ENCODE data around the gene RNF167.

DNA sequence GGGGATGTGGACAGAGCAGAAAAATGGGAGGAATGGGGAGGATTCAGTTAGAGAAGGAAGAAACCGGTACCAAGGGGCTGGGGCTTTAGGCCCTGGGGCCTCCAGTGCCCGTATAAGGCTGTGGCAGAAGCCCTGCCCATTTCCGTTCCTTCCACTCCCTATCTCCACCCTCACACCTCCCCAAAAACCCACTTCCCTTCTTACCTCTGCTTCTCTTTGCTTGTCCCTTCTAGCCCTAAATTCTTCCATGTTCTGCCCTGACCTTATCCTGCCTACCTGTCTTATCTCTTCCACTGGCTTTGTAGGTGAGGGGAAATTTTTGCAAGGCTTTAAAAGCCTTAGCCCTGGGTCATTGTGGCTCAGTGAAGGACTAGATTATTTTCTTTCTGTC, 4.1 kb downstream of the RNF167 start:
- TF ChIP-seq JUNB (CRISPR knock-in tag; IDR thresholded peaks at IDR 0.05; ENCODE audit: borderline replicate concordance) (no peak), NFIC (IDR thresholded peaks at IDR 0.05; ENCODE audit: low read length) (no peak), ZNF24 (IDR thresholded peaks at IDR 0.05) (no peak), SMC3 (IDR thresholded peaks at IDR 0.05; ENCODE audit: low read length) (no peak), MAFK (conservative IDR thresholded peaks at IDR 0.05 in 1 of 2, IDR thresholded peaks at IDR 0.05 in 1 of 2; ENCODE audit: low read length in 2 of 2) (no peak)

Measured in HepG2 (cell line).